Trophoblast cell (in vitro differentiated cells and primary cell): Measurements from ENCODE around the gene TNS3.

Experiments used
- DNase-seq, 2 donors: peaks; one replicate each; pipeline ENCODE4 v3.0.0-alpha.2; 2016
- H2AFZ ChIP-seq: 2 replicates; pipeline ENCODE4 v1.6.1; 2013; ENCODE audit warnings: low read length, moderate library complexity, mild to moderate bottlenecking; ENCODE audit not compliant: insufficient read depth, poor library complexity
- H2AK5ac ChIP-seq: 2 replicates; pipeline ENCODE4 v1.6.1; 2013; ENCODE audit warnings: mild to moderate bottlenecking, low read length
- H2BK120ac ChIP-seq: 2 replicates; pipeline ENCODE4 v1.6.1; 2013; ENCODE audit warnings: low read length, mild to moderate bottlenecking, moderate library complexity; ENCODE audit not compliant: insufficient read depth, poor library complexity
- H2BK12ac ChIP-seq: 2 replicates; pipeline ENCODE4 v1.6.1; 2013; ENCODE audit warnings: mild to moderate bottlenecking, low read length, moderate library complexity
- H2BK5ac ChIP-seq: 2 replicates; pipeline ENCODE4 v1.6.1; 2013; ENCODE audit warnings: low read length, low read depth, moderate library complexity, mild to moderate bottlenecking; ENCODE audit not compliant: poor library complexity
- H3K14ac ChIP-seq: 2 replicates; pipeline ENCODE4 v1.6.1; 2013; ENCODE audit warnings: mild to moderate bottlenecking, low read length
- H3K18ac ChIP-seq: 2 replicates; pipeline ENCODE4 v1.6.1; 2013; ENCODE audit warnings: mild to moderate bottlenecking, low read length
- H3K23ac ChIP-seq: 2 replicates; pipeline ENCODE4 v1.6.1; 2013; ENCODE audit warnings: low read length
- H3K27ac ChIP-seq: 2 replicates; pipeline ENCODE4 v1.5.1; 2013; ENCODE audit warnings: low read depth, mild to moderate bottlenecking, inconsistent platforms, low read length, moderate library complexity
- H3K27me3 ChIP-seq: 2 replicates; pipeline ENCODE4 v1.6.1; 2013; ENCODE audit warnings: inconsistent platforms, mild to moderate bottlenecking, low read length, moderate library complexity; ENCODE audit not compliant: insufficient read depth
- H3K36me3 ChIP-seq, 2 experiments: 1 replicate in 1 of 2; 2 replicates in 1 of 2; pipeline ENCODE4 v1.6.1; 2013; ENCODE audit warnings: low read length in 2 of 2, mild to moderate bottlenecking in 2 of 2, moderate library complexity in 1 of 2; ENCODE audit not compliant: insufficient read depth in 2 of 2, control insufficient read depth in 1 of 2
- H3K4ac ChIP-seq: 2 replicates; pipeline ENCODE4 v1.6.1; 2013; ENCODE audit warnings: low read depth, mild to moderate bottlenecking, low read length, moderate library complexity
- H3K4me1 ChIP-seq, 2 experiments: 1 replicate in 1 of 2; 2 replicates in 1 of 2; pipeline ENCODE4 v1.6.1; 2013; ENCODE audit warnings: low read length in 2 of 2, mild to moderate bottlenecking in 2 of 2, moderate library complexity in 1 of 2; ENCODE audit not compliant: insufficient read depth in 2 of 2, control insufficient read depth in 1 of 2
- H3K4me2 ChIP-seq: 2 replicates; pipeline ENCODE4 v1.6.1; 2013; ENCODE audit warnings: inconsistent platforms, mild to moderate bottlenecking, low read length, moderate library complexity
- H3K4me3 ChIP-seq: 2 replicates; pipeline ENCODE4 v1.5.1; 2013; ENCODE audit warnings: mild to moderate bottlenecking, low read depth, low read length, inconsistent platforms
- H3K79me1 ChIP-seq: one replicate; pipeline ENCODE4 v1.6.1; 2013; ENCODE audit warnings: low read length
- H3K79me2 ChIP-seq: 2 replicates; pipeline ENCODE4 v1.6.1; 2013; ENCODE audit warnings: low read length, mild to moderate bottlenecking; ENCODE audit not compliant: control insufficient read depth, insufficient read depth, poor library complexity
- H3K9ac ChIP-seq: 2 replicates; pipeline ENCODE4 v1.6.1; 2013; ENCODE audit warnings: mild to moderate bottlenecking, low read length
- H3K9me3 ChIP-seq: 2 replicates; pipeline ENCODE4 v1.6.1; 2013; ENCODE audit warnings: low read depth, mild to moderate bottlenecking, control low read depth, inconsistent platforms, low read length; ENCODE audit not compliant: insufficient read depth
- H4K12ac ChIP-seq: 2 replicates; pipeline ENCODE4 v1.6.1; 2013; ENCODE audit warnings: low read depth, mild to moderate bottlenecking, low read length, moderate library complexity
- H4K8ac ChIP-seq: 2 replicates; pipeline ENCODE4 v1.6.1; 2013; ENCODE audit warnings: low read depth, mild to moderate bottlenecking, low read length, moderate library complexity
- H4K91ac ChIP-seq: one replicate; pipeline ENCODE4 v1.6.1; 2013; ENCODE audit warnings: low read depth, mild to moderate bottlenecking, low read length, moderate library complexity
- WGBS: extraction: QIAGEN DNeasy Blood & Tissue Kit; methylation state at CpG from one replicate; pipeline ENCODE4 v1.1.7; 2013; ENCODE audit warnings: missing lambda C conversion rate; ENCODE audit not compliant: insufficient read length, insufficient coverage; ENCODE audit errors: extremely low coverage; 5-methylcytosine and 5-hydroxymethylcytosine counted together

The TNS3 gene

DNA sequence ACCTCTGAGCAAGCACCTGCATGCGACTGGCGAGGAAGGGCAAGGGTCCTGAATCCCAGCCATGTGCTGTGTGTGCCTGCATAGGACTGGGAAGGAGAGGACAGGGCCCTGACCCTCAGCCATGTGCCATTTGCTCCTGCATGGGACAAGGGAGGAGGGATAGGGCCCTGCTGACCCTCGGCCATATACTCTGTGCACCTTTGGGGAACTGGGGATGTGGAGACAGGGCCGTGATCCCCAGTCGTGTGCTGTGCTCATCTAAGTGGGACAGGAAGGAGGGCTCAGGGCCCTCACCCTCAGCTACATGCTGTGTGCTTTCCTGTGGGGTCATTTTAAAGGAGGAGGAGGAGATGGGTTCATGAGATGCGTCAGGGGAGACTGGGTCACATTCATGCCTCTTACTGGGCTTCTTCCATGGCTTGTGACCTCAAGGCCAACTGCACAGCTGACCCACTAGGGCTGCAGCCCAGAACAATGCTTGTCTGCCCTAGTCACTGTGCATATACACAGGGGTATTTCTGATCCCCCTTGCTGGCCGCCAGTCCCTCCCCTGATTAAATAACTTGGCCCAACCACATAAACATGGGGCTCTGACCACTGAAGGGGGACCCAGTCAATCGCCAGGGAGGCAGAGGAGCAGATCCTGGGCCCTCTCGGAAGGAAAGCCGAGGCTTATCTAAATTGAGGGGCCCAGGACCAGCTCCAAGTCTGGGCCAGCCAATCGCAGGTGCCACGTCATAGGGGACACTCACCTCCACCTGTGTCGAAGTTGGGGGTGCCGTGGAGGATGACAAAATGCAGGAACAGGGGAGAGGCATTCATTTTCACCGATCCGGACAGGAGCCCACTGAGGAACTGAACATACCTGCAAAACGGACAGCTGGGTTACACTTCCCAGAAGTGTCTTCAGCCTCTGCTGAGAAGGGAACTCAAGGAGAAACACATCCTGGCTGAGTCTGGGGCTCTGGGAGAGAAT lies 167.3 kb downstream of the TNS3 start:
- Histone ChIP-seq H3K9ac (no peak overlapping the region), H4K8ac (no peak overlapping the region), H3K4me2 (no peak overlapping the region), H3K27ac (no peak overlapping the region), H2BK5ac (no peak overlapping the region), H3K79me1 (no peaks in the 10 kb centered on the region), H3K18ac (no peak overlapping the region), H3K4me3 (no peak overlapping the region), H3K9me3 (no peaks in the 10 kb centered on the region), H3K27me3 (no peaks in the 10 kb centered on the region), H2BK12ac (no peak overlapping the region), H3K14ac (no peak overlapping the region), H4K91ac (no peak overlapping the region), H2BK120ac (no peak overlapping the region), H3K36me3 (peaks cover 63 to 71% of the 10 kb centered on the region in 2 experiments), H2AK5ac (no peak overlapping the region), H3K4ac (no peak overlapping the region), H4K12ac (no peak overlapping the region), H3K4me1 (peaks cover 3 to 4% of the 10 kb centered on the region in 2 experiments), H3K79me2 (no peaks in the 10 kb centered on the region), H2AFZ (no peak overlapping the region), H3K23ac (no peak overlapping the region)
- no peak for DNase-seq
- WGBS = no CpG with 5 or more reads among the region's 17 CpGs

DNA sequence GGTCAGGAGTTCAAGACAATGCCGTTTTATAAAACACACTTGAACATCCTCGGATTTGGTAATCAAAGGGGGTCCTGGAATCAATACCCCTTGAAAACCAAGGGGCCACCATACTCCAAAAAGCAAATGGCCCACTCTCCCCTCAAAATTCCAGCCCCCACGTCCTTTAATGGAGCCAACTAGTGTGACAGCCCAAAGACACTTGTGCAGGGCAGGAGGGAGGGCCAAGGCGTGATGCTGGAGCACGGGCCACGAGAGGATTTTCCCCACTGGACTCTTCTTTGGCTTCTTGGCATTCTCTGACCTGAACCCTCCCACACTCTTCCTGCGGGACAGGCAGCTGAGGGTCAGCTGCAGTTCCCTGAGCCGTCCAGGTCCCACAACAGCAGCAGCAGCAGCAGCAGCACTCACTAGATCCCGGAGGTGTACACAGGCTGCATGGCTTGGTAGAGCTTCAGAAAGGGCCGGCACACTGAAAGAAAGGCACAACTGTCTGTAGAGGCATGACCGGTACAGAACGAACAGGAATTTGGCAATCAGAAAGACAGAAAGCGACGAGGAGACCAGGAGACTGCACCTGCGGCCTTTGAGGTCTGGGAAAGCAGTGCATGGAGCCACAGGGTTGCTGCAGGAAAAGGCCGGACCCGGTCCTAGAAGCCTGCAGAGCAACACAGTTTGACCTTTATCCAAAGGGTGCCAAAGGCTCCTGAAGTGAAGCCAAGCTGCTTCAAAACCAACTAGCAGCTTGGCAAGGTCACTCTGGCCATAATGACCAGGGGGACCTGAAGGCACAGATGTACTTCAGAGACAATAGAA lies 168.2 kb downstream of the TNS3 start:
- H3K27me3 ChIP-seq = no peaks in the 10 kb centered on the region
- H3K4me3 ChIP-seq = no peak overlapping the region
- no peak overlapping the region for H3K4ac ChIP-seq
- H3K9me3 ChIP-seq = no peaks in the 10 kb centered on the region
- no peak overlapping the region for H2AK5ac ChIP-seq
- H3K9ac ChIP-seq = no peak overlapping the region
- H3K14ac ChIP-seq = no peak overlapping the region
- H4K12ac ChIP-seq = no peak overlapping the region
- H3K79me1 ChIP-seq = peaks cover 3% of the 10 kb centered on the region
- no peaks in the 10 kb centered on the region for H3K79me2 ChIP-seq
- H2BK5ac ChIP-seq = no peak overlapping the region
- peaks cover 65 to 73% of the 10 kb centered on the region in 2 experiments for H3K36me3 ChIP-seq
- H3K18ac ChIP-seq = no peak overlapping the region
- no peak overlapping the region for H4K91ac ChIP-seq
- DNase-seq = no peak
- no peak overlapping the region for H4K8ac ChIP-seq
- no peak overlapping the region for H2BK12ac ChIP-seq
- H3K27ac ChIP-seq = no peak overlapping the region
- whole genome bisulfite sequencing = no CpG with 5 or more reads among the region's 17 CpGs
- no peak overlapping the region for H2AFZ ChIP-seq
- H3K4me1 ChIP-seq = peaks cover 3 to 4% of the 10 kb centered on the region in 2 experiments
- no peak overlapping the region for H3K4me2 ChIP-seq
- H2BK120ac ChIP-seq = no peak overlapping the region
- H3K23ac ChIP-seq = no peak overlapping the region

DNA sequence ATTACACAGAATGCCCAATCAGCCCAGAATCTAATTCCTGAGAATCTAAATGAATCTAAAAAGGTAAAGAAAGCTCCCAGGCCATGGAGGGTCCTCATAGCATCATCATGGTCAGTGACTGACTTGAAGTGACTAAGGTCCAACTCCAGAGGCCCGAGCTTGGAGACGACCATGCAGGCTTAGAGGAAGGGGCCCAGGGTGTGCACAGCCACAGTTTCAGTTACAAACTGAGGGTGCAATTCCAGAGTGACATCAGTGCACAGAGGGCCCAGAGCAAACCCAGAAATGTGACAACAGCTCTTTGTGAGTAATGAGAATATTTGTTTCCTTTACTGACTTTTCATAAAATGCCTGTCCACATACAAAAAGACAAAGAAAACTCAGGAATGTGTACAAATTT lies 170.0 kb downstream of the TNS3 start:
- Histone ChIP-seq H3K18ac (no peak overlapping the region), H3K4me1 (peaks cover 4 to 5% of the 10 kb centered on the region in 2 experiments), H3K79me2 (peaks cover 2% of the 10 kb centered on the region), H2BK5ac (no peak overlapping the region), H3K23ac (no peak overlapping the region), H4K12ac (no peak overlapping the region), H3K4me2 (no peak overlapping the region), H3K4me3 (no peak overlapping the region), H4K91ac (no peak overlapping the region), H3K14ac (no peak overlapping the region), H4K8ac (no peak overlapping the region), H2AFZ (no peak overlapping the region), H3K36me3 (peaks cover 75 to 84% of the 10 kb centered on the region in 2 experiments), H3K27ac (no peak overlapping the region), H2AK5ac (no peak overlapping the region), H2BK12ac (no peak overlapping the region), H3K27me3 (no peaks in the 10 kb centered on the region), H2BK120ac (no peak overlapping the region), H3K4ac (no peak overlapping the region), H3K79me1 (peaks cover 9% of the 10 kb centered on the region), H3K9me3 (no peaks in the 10 kb centered on the region), H3K9ac (no peak overlapping the region)
- DNase-seq = no peak
- no CpG with 5 or more reads among the region's 2 CpGs for WGBS

DNA sequence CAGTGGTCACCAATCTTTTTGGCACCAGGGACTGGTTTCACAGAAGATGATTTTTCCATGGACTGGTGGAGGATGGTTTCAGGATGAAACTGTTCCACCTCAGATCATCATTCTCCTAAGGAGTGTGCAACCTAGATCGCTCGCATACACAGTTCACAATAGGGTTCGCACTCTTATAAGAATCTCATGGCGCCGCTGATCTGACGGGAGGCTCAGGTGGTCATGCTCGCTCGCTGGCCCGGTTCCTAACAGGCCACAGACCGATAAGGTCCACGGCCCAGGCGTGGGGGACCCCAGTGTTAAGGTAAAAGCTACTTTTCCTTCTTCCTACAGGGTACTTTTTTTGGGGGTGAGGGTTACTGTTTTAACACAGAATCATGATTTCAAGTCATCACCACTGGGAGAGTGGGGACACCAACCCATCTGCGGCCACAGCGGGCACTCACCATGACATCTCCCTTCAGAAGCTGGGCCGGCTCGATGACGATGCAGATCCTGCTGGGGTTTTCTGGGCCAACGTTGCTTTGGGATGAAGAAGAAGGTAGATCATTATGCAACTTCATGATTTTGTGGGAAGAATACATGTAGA lies 170.5 kb downstream of the TNS3 start:
- Histone ChIP-seq H3K9ac (no peak overlapping the region), H3K36me3 (peaks cover 74 to 84% of the 10 kb centered on the region in 2 experiments), H3K18ac (no peak overlapping the region), H4K91ac (no peak overlapping the region), H3K27ac (no peak overlapping the region), H3K14ac (no peak overlapping the region), H2AK5ac (no peak overlapping the region), H3K79me1 (peaks cover 11% of the 10 kb centered on the region), H2BK12ac (no peak overlapping the region), H3K79me2 (peaks cover 2% of the 10 kb centered on the region), H3K9me3 (no peaks in the 10 kb centered on the region), H3K4ac (no peak overlapping the region), H2AFZ (no peak overlapping the region), H3K4me1 (peaks cover 4 to 5% of the 10 kb centered on the region in 2 experiments), H4K8ac (no peak overlapping the region), H3K4me2 (no peak overlapping the region), H3K4me3 (no peak overlapping the region), H2BK120ac (no peak overlapping the region), H2BK5ac (no peak overlapping the region), H4K12ac (no peak overlapping the region), H3K23ac (no peak overlapping the region), H3K27me3 (no peaks in the 10 kb centered on the region)
- DNase-seq = no peak
- WGBS = no CpG with 5 or more reads among the region's 18 CpGs
